GM12892 (cell line): ENCODE data around the gene HDAC4.
"Not testable (repeated sequence)": the region's sequence is repeated elsewhere in the genome, so short reads cannot be mapped to it uniquely, and the experiment has no call there.

ENCODE experiments used
- DNase-seq: peaks from one replicate; pipeline ENCODE4 v3.0.0; 2011; ENCODE audit not compliant: insufficient read length
- FAIRE-seq: peaks from 2 replicates; lab custom pipeline; 2011; peaks lifted over from hg19 to GRCh38; lab: Jason Lieb, UNC
- POLR2A ChIP-seq: IDR thresholded peaks from 2 replicates; pipeline ENCODE4 v1.6.1; 2011; ENCODE audit warnings: low read depth, low read length, control low read depth
- POLR2AphosphoS5 ChIP-seq: IDR thresholded peaks from 2 replicates; pipeline ENCODE4 v1.6.1; 2011; ENCODE audit warnings: low read depth, low read length, control low read depth
- TAF1 ChIP-seq: IDR thresholded peaks from 2 replicates; pipeline ENCODE4 v1.6.1; 2011; ENCODE audit warnings: low read depth, mild to moderate bottlenecking, control low read depth, low read length, borderline replicate concordance

Gene HDAC4

GRCh38 chr2:239073745-239074530 is 326.9 kb downstream of the HDAC4 start:
- DNase-seq: no peak
- TF ChIP-seq POLR2AphosphoS5 (no peak), POLR2A (no peak), TAF1 (no peak)
- FAIRE-seq: no peak

DNA sequence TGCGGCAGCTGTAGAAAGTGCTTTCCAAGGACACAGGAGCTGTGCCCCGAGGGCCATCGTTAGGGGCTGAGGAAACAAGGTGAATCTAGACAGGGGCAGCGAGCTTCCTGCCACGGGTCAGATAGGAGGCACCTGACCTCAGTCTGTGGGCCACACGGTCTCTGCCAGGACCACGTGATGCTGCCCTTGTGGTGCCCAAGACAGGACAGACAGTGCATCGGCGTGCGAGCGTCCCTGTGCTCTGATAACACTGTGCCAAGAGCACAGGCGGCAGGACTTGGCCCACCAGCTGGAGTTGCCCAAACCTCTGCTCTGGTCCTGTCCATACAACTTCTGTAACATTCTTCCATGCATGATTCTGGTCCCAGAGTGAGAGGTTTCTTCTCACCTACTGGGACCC is 327.6 kb downstream of the HDAC4 start:
- no peak for TF ChIP-seq POLR2A
- no peak for TF ChIP-seq POLR2AphosphoS5
- TF ChIP-seq TAF1: no peak
- no peak for DNase-seq
- FAIRE-seq: no peak

- TF ChIP-seq POLR2AphosphoS5 (no peak), POLR2A (no peak), TAF1 (no peak)
- FAIRE-seq: no peak
- no peak for DNase-seq
Measured at GRCh38 chr2:239072786-239073185, 328.0 kb downstream of the HDAC4 start.

- FAIRE-seq (no peak), DNase-seq (no peak)
- TF ChIP-seq POLR2AphosphoS5 (no peak), POLR2A (no peak), TAF1 (no peak)
Measured at GRCh38 chr2:239070466-239070865, 330.4 kb downstream of the HDAC4 start.

DNA sequence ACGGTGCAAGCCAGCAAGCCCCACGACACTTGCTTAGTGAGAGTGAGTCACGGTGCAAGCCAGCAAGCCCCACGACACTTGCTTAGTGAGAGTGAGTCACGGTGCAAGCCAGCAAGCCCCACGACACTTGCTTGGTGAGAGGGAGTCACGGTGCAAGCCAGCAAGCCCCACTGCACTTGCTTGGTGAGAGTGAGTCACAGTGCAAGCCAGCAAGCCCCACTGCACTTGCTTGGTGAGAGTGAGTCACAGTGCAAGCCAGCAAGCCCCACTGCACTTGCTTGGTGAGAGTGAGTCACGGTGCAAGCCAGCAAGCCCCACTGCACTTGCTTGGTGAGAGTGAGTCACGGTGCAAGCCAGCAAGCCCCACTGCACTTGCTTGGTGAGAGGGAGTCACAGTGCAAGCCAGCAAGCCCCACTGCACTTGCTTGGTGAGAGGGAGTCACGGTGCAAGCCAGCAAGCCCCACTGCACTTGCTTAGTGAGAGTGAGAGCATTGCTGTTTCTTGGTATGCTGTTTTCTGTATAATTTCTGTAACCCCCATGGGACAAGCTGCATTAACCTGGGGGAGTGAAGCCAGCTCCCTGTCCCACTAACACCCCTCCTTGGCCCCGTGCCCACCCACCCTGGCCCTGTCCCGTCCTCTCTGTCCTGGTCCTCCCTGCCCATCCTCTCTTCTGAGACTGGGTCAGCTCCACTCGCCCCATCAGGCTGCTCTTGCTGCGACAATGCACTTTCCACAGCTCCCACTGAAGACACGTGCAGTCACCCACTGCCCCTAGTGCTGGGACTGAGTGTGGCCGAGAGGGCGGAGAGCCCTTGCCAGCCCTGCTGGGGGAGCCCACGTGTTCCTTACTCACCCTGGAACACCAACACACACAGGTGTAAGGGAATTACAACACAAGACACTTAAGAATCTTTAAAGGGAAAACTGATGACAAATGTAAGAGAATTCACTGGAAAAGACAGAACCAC is 331.2 kb downstream of the HDAC4 start:
- FAIRE-seq, DNase-seq: not testable (repeated sequence)

- no peak for DNase-seq
- TF ChIP-seq TAF1 (no peak), POLR2AphosphoS5 (no peak), POLR2A (no peak)
- no peak for FAIRE-seq
Measured at GRCh38 chr2:239068411-239068810, 332.4 kb downstream of the HDAC4 start.

DNA sequence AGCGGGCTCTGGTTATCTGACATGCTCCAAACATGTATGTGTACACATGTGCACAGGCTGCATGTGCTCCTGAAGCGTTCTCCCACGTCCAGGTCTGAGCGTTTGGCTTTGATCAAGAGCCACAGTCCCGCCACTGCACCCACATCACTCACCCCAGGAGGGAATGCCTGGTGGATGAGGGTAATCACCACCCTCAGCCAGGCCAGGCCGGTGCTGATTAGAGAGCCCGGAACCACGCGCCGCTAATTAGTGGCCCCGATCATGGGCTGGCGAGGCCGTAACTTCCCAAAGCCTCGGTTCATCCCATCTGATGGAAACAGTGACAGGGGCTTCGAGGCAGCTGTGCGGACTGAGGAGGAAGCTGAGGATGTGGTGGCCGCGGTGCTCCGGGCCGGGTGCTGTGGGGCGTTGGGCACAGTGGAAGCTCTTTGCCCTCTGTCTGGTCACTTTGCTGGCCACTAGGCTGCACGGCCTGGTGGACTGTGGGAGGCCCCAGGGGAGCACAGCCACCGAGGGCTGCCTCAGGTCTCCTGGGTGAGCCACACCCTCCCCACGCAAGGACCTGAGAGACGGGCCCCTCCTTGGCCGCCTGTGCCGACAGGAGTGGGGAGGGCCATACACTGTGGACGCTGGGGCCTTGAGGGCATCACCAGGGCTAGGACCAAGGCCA is 333.5 kb downstream of the HDAC4 start:
- no peak for TF ChIP-seq POLR2A
- no peak for TF ChIP-seq TAF1
- TF ChIP-seq POLR2AphosphoS5: no peak
- FAIRE-seq (no peak), DNase-seq (no peak)

- DNase-seq (no peak), FAIRE-seq (no peak)
- TF ChIP-seq POLR2A: no peak
- no peak for TF ChIP-seq TAF1
- no peak for TF ChIP-seq POLR2AphosphoS5
Measured at GRCh38 chr2:239066597-239066996, 334.2 kb downstream of the HDAC4 start.

- FAIRE-seq (no peak), DNase-seq (no peak)
Measured at GRCh38 chr2:239065962-239066361, 334.9 kb downstream of the HDAC4 start.

GRCh38 chr2:239065537-239065936 is 335.3 kb downstream of the HDAC4 start:
- TF ChIP-seq POLR2A: no peak
- no peak for TF ChIP-seq TAF1
- TF ChIP-seq POLR2AphosphoS5: no peak
- DNase-seq (no peak), FAIRE-seq (no peak)

More at GRCh38 chr2:239065962-239066361, 334.9 kb downstream of the HDAC4 start:
- no peak for TF ChIP-seq POLR2A
- no peak for TF ChIP-seq TAF1
- TF ChIP-seq POLR2AphosphoS5: no peak

- DNase-seq (no peak), FAIRE-seq (no peak)
- TF ChIP-seq TAF1: no peak
- TF ChIP-seq POLR2A: no peak
- no peak for TF ChIP-seq POLR2AphosphoS5
Measured at GRCh38 chr2:239064891-239065290, 335.9 kb downstream of the HDAC4 start.
